WTC11 (cell line): ENCODE measurements around the gene HNRNPM. TPM values are rescaled to one million over a fixed set of nuclear protein-coding genes. Genes with fewer than 3 reads are reported as not detected.

ENCODE experiments used
- ATAC-seq: fragments of 200-7000 bp; cut with Tn5 transposase; 2 replicates; pipeline ENCODE4 v1.10.0; 2021; ENCODE audit warnings: mild to moderate bottlenecking, moderate library complexity
- CTCF ChIA-PET: fragments of 300-600 bp; sonication (Branson Sonifier 250); formaldehyde crosslinking; loops from one replicate; lab custom pipeline; 2021; ENCODE audit warnings: antibody characterized with exemption; lab: Charles Lee
- POLR2A ChIA-PET: fragments of 350-600 bp; sonication (Branson Sonifier 250); formaldehyde crosslinking; loops from one replicate; lab custom pipeline; 2021; ENCODE audit warnings: antibody characterized with exemption; lab: Charles Lee
- DNase-seq: peaks from one replicate; pipeline ENCODE4 v3.0.0; 2021; ENCODE audit warnings: low spot score
- H3K27ac Mint-ChIP-seq: 2 replicates; pipeline ENCODE4 v1.8.0; 2021; ENCODE audit warnings: mixed read lengths
- H3K27me3 Mint-ChIP-seq: 2 replicates; pipeline ENCODE4 v1.8.0; 2021; ENCODE audit warnings: low read depth, mild to moderate bottlenecking, moderate library complexity, mixed read lengths
- H3K36me3 Mint-ChIP-seq: 2 replicates; pipeline ENCODE4 v1.8.0; 2021; ENCODE audit warnings: mixed read lengths
- H3K4me1 Mint-ChIP-seq: 2 replicates; pipeline ENCODE4 v1.8.0; 2022; ENCODE audit warnings: mixed read lengths
- H3K4me3 Mint-ChIP-seq: 2 replicates; pipeline ENCODE4 v1.8.0; 2021; ENCODE audit warnings: mild to moderate bottlenecking, moderate library complexity, mixed read lengths
- H3K9me3 Mint-ChIP-seq: 2 replicates; pipeline ENCODE4 v1.8.0; 2021; ENCODE audit warnings: mixed read lengths
- ATF3 ChIP-seq: sonication (generic); formaldehyde crosslinking; conservative IDR thresholded peaks from 2 replicates; pipeline ENCODE4 v1.8.1; 2022; ENCODE audit warnings: mild to moderate bottlenecking, missing genetic modification reagents
- CREM ChIP-seq: sonication (generic); formaldehyde crosslinking; IDR thresholded peaks from 2 replicates; pipeline ENCODE4 v1.8.1; 2022; ENCODE audit warnings: mild to moderate bottlenecking, missing genetic modification reagents, moderate library complexity
- E2F4 ChIP-seq: sonication (generic); formaldehyde crosslinking; IDR thresholded peaks from 2 replicates; pipeline ENCODE4 v1.8.1; 2022; ENCODE audit warnings: low read depth, mild to moderate bottlenecking, moderate library complexity, missing genetic modification reagents, borderline replicate concordance
- HMGA2 ChIP-seq: fragments of 250-450 bp; sonication (Bioruptor Pico); IDR thresholded peaks from 2 replicates; pipeline ENCODE4 v1.4.0; 2021; ENCODE audit warnings: mild to moderate bottlenecking, moderate library complexity
- HMGXB4 ChIP-seq: sonication (generic); formaldehyde crosslinking; IDR thresholded peaks from 2 replicates; pipeline ENCODE4 v1.8.1; 2023; ENCODE audit warnings: mild to moderate bottlenecking, moderate library complexity, missing genetic modification reagents
- KAT7 ChIP-seq: sonication (generic); formaldehyde crosslinking; IDR thresholded peaks from 2 replicates; pipeline ENCODE4 v1.8.1; 2023; ENCODE audit warnings: missing genetic modification reagents, mild to moderate bottlenecking, borderline replicate concordance
- NFYB ChIP-seq: sonication (generic); formaldehyde crosslinking; conservative IDR thresholded peaks from 2 replicates; pipeline ENCODE4 v1.8.0; 2022; ENCODE audit warnings: low read depth, missing genetic modification reagents
- TP53 ChIP-seq: sonication (generic); formaldehyde crosslinking; IDR thresholded peaks from 2 replicates; pipeline ENCODE4 v1.8.1; 2023; ENCODE audit warnings: mild to moderate bottlenecking, missing genetic modification reagents
- ZBTB21 ChIP-seq: sonication (generic); formaldehyde crosslinking; IDR thresholded peaks from 2 replicates; pipeline ENCODE4 v1.8.1; 2023; ENCODE audit warnings: mild to moderate bottlenecking, missing genetic modification reagents, borderline replicate concordance
- ZNF232 ChIP-seq: sonication (generic); formaldehyde crosslinking; IDR thresholded peaks from 2 replicates; pipeline ENCODE4 v1.8.0; 2022; ENCODE audit warnings: mild to moderate bottlenecking, missing genetic modification reagents
- total RNA-seq: library from RNA; stranded (reverse); gene quantifications from 3 replicates; pipeline ENCODE4 v1.2.3, GENCODE V29; 2021
- TF ChIP-seq, protein P1 (sequence below): sonication (generic); formaldehyde crosslinking; IDR thresholded peaks from 2 replicates; pipeline ENCODE4 v1.8.1; 2023; ENCODE audit warnings: mild to moderate bottlenecking, missing genetic modification reagents
- TF ChIP-seq, protein P2 (sequence below): fragments of 250-450 bp; sonication (Bioruptor Pico); IDR thresholded peaks from 2 replicates; pipeline ENCODE4 v1.8.0; 2021; ENCODE audit warnings: mild to moderate bottlenecking
- TF ChIP-seq, protein P3 (sequence below): fragments of 250-450 bp; sonication (Bioruptor Pico); IDR thresholded peaks from 2 replicates; pipeline ENCODE4 v1.9.0; 2021; ENCODE audit warnings: moderate library complexity, mild to moderate bottlenecking, inconsistent platforms, borderline replicate concordance
- TF ChIP-seq, protein P4 (sequence below): sonication (generic); formaldehyde crosslinking; IDR thresholded peaks from 2 replicates; pipeline ENCODE4 v1.8.1; 2022; ENCODE audit warnings: missing genetic modification reagents, borderline replicate concordance
- TF ChIP-seq, protein P5 (sequence below): sonication (generic); formaldehyde crosslinking; IDR thresholded peaks from 2 replicates; pipeline ENCODE4 v1.8.1; 2022; ENCODE audit warnings: mild to moderate bottlenecking, missing genetic modification reagents, moderate library complexity, borderline replicate concordance
- TF ChIP-seq, protein P6 (sequence below): fragments of 250-450 bp; sonication (Bioruptor Pico); IDR thresholded peaks from 2 replicates; pipeline ENCODE4 v1.9.0; 2021; ENCODE audit warnings: mild to moderate bottlenecking
- TF ChIP-seq, protein P7 (sequence below): sonication (generic); formaldehyde crosslinking; IDR thresholded peaks from 2 replicates; pipeline ENCODE4 v1.8.0; 2022; ENCODE audit warnings: missing genetic modification reagents

Gene HNRNPM
- total RNA-seq, 1 experiment from 2014 or later = 416 TPM

DNA sequence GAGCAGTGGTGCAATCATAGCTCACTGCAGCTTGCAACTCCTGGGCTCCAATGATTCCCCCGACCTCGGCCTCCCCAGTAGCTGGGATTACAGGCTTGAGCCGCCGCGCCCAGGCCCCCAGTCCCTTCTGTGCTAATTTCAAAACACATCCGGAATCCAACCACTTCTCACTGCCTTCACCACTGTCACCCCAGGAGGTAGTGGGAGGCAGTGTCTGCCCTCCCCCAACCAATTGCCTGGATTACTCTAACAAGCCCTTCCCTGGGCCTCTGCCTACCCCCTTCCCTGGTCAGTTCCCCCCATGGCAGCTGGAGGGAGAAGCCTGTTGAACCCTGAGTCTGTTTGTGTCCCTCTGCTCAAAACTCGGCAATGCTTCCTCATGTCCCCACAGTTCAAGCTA is 55.4 kb downstream of the HNRNPM start (continued):
- TF ChIP-seq E2F4 (CRISPR knock-in tag) = no peak

DNA sequence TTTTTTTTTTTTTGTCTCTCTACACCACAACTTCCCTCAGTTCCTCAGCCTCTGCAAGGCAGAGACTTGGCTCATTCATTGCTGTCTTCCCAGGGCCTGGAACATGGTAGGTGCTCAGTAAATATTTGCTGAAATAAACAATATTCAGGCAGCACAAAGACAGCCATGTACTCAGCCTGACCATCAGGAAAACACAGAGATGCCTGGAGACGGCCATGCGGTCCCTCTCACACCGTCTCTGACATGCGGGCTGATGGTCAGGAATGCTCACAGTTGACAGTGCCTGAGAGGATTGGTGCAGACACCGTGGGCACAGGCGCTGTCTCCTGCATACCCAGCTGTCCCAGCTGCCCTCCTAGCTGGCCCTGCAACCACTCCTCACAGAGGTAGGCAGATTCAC is 56.7 kb downstream of the HNRNPM start:
- ChIA-PET CTCF (no interaction called here), POLR2A (no interaction called here)
- Mint-ChIP-seq H3K9me3 (no peaks in the 10 kb centered on the region), H3K4me3 (no peak overlapping the region), H3K27me3 (no peaks in the 10 kb centered on the region), H3K4me1 (peaks cover 10% of the 10 kb centered on the region), H3K36me3 (no peaks in the 10 kb centered on the region), H3K27ac (peak overlapping the region; percentile 73)
- TF ChIP-seq HMGA2 (no peak), ATF3 (CRISPR knock-in tag) (no peak), HMGXB4 (CRISPR knock-in tag) (no peak), NFYB (CRISPR knock-in tag) (no peak), ZNF232 (CRISPR knock-in tag) (no peak), KAT7 (CRISPR knock-in tag) (no peak), TP53 (CRISPR knock-in tag) (no peak), ZBTB21 (CRISPR knock-in tag) (no peak), CREM (no peak)
- TF ChIP-seq, protein P1, sequence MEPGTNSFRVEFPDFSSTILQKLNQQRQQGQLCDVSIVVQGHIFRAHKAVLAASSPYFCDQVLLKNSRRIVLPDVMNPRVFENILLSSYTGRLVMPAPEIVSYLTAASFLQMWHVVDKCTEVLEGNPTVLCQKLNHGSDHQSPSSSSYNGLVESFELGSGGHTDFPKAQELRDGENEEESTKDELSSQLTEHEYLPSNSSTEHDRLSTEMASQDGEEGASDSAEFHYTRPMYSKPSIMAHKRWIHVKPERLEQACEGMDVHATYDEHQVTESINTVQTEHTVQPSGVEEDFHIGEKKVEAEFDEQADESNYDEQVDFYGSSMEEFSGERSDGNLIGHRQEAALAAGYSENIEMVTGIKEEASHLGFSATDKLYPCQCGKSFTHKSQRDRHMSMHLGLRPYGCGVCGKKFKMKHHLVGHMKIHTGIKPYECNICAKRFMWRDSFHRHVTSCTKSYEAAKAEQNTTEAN = no peak
- TF ChIP-seq, protein P2, sequence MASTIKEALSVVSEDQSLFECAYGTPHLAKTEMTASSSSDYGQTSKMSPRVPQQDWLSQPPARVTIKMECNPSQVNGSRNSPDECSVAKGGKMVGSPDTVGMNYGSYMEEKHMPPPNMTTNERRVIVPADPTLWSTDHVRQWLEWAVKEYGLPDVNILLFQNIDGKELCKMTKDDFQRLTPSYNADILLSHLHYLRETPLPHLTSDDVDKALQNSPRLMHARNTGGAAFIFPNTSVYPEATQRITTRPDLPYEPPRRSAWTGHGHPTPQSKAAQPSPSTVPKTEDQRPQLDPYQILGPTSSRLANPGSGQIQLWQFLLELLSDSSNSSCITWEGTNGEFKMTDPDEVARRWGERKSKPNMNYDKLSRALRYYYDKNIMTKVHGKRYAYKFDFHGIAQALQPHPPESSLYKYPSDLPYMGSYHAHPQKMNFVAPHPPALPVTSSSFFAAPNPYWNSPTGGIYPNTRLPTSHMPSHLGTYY = no peak
- TF ChIP-seq, protein P3, sequence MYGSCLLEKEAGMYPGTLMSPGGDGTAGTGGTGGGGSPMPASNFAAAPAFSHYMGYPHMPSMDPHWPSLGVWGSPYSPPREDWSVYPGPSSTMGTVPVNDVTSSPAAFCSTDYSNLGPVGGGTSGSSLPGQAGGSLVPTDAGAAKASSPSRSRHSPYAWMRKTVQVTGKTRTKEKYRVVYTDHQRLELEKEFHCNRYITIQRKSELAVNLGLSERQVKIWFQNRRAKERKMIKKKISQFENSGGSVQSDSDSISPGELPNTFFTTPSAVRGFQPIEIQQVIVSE (CRISPR knock-in tag) = no peak
- TF ChIP-seq, protein P4, sequence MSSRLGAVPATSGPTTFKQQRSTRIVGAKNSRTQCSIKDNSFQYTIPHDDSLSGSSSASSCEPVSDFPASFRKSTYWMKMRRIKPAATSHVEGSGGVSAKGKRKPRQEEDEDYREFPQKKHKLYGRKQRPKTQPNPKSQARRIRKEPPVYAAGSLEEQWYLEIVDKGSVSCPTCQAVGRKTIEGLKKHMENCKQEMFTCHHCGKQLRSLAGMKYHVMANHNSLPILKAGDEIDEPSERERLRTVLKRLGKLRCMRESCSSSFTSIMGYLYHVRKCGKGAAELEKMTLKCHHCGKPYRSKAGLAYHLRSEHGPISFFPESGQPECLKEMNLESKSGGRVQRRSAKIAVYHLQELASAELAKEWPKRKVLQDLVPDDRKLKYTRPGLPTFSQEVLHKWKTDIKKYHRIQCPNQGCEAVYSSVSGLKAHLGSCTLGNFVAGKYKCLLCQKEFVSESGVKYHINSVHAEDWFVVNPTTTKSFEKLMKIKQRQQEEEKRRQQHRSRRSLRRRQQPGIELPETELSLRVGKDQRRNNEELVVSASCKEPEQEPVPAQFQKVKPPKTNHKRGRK (CRISPR knock-in tag) = no peak
- TF ChIP-seq, protein P5, sequence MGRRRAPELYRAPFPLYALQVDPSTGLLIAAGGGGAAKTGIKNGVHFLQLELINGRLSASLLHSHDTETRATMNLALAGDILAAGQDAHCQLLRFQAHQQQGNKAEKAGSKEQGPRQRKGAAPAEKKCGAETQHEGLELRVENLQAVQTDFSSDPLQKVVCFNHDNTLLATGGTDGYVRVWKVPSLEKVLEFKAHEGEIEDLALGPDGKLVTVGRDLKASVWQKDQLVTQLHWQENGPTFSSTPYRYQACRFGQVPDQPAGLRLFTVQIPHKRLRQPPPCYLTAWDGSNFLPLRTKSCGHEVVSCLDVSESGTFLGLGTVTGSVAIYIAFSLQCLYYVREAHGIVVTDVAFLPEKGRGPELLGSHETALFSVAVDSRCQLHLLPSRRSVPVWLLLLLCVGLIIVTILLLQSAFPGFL (CRISPR knock-in tag) = no peak
- TF ChIP-seq, protein P6, sequence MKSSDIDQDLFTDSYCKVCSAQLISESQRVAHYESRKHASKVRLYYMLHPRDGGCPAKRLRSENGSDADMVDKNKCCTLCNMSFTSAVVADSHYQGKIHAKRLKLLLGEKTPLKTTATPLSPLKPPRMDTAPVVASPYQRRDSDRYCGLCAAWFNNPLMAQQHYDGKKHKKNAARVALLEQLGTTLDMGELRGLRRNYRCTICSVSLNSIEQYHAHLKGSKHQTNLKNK = no peak
- TF ChIP-seq, protein P7, sequence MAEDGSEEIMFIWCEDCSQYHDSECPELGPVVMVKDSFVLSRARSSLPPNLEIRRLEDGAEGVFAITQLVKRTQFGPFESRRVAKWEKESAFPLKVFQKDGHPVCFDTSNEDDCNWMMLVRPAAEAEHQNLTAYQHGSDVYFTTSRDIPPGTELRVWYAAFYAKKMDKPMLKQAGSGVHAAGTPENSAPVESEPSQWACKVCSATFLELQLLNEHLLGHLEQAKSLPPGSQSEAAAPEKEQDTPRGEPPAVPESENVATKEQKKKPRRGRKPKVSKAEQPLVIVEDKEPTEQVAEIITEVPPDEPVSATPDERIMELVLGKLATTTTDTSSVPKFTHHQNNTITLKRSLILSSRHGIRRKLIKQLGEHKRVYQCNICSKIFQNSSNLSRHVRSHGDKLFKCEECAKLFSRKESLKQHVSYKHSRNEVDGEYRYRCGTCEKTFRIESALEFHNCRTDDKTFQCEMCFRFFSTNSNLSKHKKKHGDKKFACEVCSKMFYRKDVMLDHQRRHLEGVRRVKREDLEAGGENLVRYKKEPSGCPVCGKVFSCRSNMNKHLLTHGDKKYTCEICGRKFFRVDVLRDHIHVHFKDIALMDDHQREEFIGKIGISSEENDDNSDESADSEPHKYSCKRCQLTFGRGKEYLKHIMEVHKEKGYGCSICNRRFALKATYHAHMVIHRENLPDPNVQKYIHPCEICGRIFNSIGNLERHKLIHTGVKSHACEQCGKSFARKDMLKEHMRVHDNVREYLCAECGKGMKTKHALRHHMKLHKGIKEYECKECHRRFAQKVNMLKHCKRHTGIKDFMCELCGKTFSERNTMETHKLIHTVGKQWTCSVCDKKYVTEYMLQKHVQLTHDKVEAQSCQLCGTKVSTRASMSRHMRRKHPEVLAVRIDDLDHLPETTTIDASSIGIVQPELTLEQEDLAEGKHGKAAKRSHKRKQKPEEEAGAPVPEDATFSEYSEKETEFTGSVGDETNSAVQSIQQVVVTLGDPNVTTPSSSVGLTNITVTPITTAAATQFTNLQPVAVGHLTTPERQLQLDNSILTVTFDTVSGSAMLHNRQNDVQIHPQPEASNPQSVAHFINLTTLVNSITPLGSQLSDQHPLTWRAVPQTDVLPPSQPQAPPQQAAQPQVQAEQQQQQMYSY (CRISPR knock-in tag) = no peak
- ATAC-seq = no peak
- no peak for DNase-seq
